Breast epithelium (tissue), 4 donors: ENCODE results near the gene ROR2. TPM values are rescaled to one million over a fixed set of nuclear protein-coding genes. Genes with fewer than 3 reads are reported as not detected.

Experiments
- DNase-seq, 2 donors: peaks; one replicate each; pipeline ENCODE4 v3.0.0-alpha.2; 2019; ENCODE audit warnings: low spot score in 2 of 2
- H3K27ac ChIP-seq, 2 donors: fragments of 200-600 bp; sonication (generic) in 1 of 2; one replicate each; pipeline ENCODE4 v1.5.1; 2016 to 2019; ENCODE audit warnings: mild to moderate bottlenecking in 1 of 2
- H3K27me3 ChIP-seq, 2 donors: fragments of 200-600 bp; sonication (generic) in 1 of 2; one replicate each; pipeline versions ENCODE4 v1.5.1 to v1.6.0; 2017 to 2019; ENCODE audit warnings: control low read depth in 1 of 2, mild to moderate bottlenecking in 1 of 2
- H3K36me3 ChIP-seq: fragments of 200-600 bp; one replicate; pipeline ENCODE4 v1.5.1; 2019
- H3K4me1 ChIP-seq, 2 donors: fragments of 200-600 bp; sonication (generic); one replicate each; pipeline ENCODE4 v1.5.1; 2016 to 2019; ENCODE audit warnings: control low read depth in 1 of 2
- H3K4me3 ChIP-seq, 3 donors: fragments of 200-600 bp; sonication (generic); 1 replicate in 2 of 3; 2 replicates in 1 of 3; pipeline ENCODE4 v1.5.1; 2016 to 2019; ENCODE audit warnings: mild to moderate bottlenecking in 3 of 3, moderate library complexity in 2 of 3
- H3K9me3 ChIP-seq, 2 donors: fragments of 200-600 bp; sonication (generic) in 1 of 2; one replicate each; pipeline ENCODE4 v1.5.1; 2016 to 2019; ENCODE audit warnings: control low read depth in 1 of 2
- CTCF ChIP-seq, 3 donors: fragments of 450-650 bp; IDR thresholded peaks; one replicate each; pipeline ENCODE4 v1.5.1; 2016 to 2017; ENCODE audit warnings: antibody characterized with exemption in 3 of 3, mild to moderate bottlenecking in 3 of 3, moderate library complexity in 3 of 3
- POLR2A ChIP-seq: fragments of 450-650 bp; IDR thresholded peaks from one replicate; pipeline ENCODE4 v1.6.1; 2016; ENCODE audit warnings: antibody characterized with exemption, mild to moderate bottlenecking, moderate library complexity
- POLR2AphosphoS5 ChIP-seq, 3 donors: sonication (generic); formaldehyde crosslinking; IDR thresholded peaks; one replicate each; pipeline ENCODE4 v1.6.1; 2017; ENCODE audit warnings: antibody characterized with exemption in 3 of 3
- intact Hi-C: fragments of 100-400 bp; cut with DNase I; formaldehyde crosslinking; loops from one replicate; pipeline ENCODE4 v1.15.1; 2023; ENCODE audit warnings: low total_unique reads
- total RNA-seq, 3 donors: library from RNA; depleted of rRNA; stranded (reverse); fragments of >200 nt; gene quantifications; one replicate each; pipeline ENCODE4 v1.1.0, GENCODE V29; 2016

ROR2 gene
- total RNA-seq, 3 donors from 2014 or later, result 2.1 to 25.6 (median 10.2) TPM

GRCh38 chr9:91820126-91820750 lies 129.8 kb downstream of the ROR2 start:
- Histone ChIP-seq H3K4me1 (no peaks in the 10 kb centered on the region), H3K27me3 (no peaks in the 10 kb centered on the region), H3K9me3 (peaks cover 0 to 3% of the 10 kb centered on the region in 2 donors), H3K4me3 (no peak overlapping the region), H3K36me3 (no peaks in the 10 kb centered on the region), H3K27ac (no peak overlapping the region)
- intact Hi-C loops, result no loop called here
- no peak for DNase-seq
- TF ChIP-seq POLR2AphosphoS5 (IDR thresholded peaks at IDR 0.05) (no peak), CTCF (IDR thresholded peaks at IDR 0.05) (no peak), POLR2A (no peak)

- TF ChIP-seq POLR2AphosphoS5 (IDR thresholded peaks at IDR 0.05), result no peak
- TF ChIP-seq POLR2A, result no peak
- no peak for TF ChIP-seq CTCF (IDR thresholded peaks at IDR 0.05)
- Histone ChIP-seq H3K4me3 (no peak overlapping the region), H3K36me3 (no peaks in the 10 kb centered on the region), H3K9me3 (peaks cover 0 to 3% of the 10 kb centered on the region in 2 donors), H3K4me1 (no peaks in the 10 kb centered on the region), H3K27me3 (no peaks in the 10 kb centered on the region), H3K27ac (peak overlapping the region; percentile 19 to 90)
- intact Hi-C loops, result no loop called here
- DNase-seq, result no peak
Measured at GRCh38 chr9:91818647-91819403, 131.2 kb downstream of the ROR2 start.

DNA sequence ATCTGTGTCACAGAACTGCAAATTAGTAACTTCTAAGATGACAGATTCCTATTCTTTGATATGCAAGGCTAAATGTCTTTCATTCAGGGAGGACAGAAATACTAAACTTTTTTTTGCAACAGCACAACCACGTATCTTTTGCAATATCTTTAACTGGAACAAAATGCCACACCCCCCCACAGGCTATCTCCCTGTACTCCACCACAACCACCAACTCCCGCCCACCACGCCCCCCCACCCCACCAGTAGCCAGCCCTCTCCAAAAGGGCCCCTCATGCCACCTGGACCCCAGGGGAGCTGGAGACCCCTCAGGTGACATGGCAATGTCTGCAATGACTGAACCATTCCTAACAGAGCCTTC lies 131.8 kb downstream of the ROR2 start:
- intact Hi-C loops, result no loop called here
- Histone ChIP-seq H3K4me3 (peak overlapping the region in 2 of 3 donors; percentile 13 to 43), H3K27ac (peak overlapping the region; percentile 19 to 90), H3K36me3 (no peaks in the 10 kb centered on the region), H3K9me3 (peaks cover 0 to 3% of the 10 kb centered on the region in 2 donors), H3K27me3 (no peaks in the 10 kb centered on the region), H3K4me1 (no peaks in the 10 kb centered on the region)
- DNase-seq, result no peak
- TF ChIP-seq POLR2A (no peak), CTCF (IDR thresholded peaks at IDR 0.05) (no peak), POLR2AphosphoS5 (IDR thresholded peaks at IDR 0.05) (no peak)

GRCh38 chr9:91817493-91818224 lies 132.4 kb downstream of the ROR2 start:
- H3K4me3 ChIP-seq, result peak overlapping the region in 2 of 3 donors; percentile 13 to 43
- DNase-seq, result no peak
- peak overlapping the region; percentile 73 to 90 for H3K27ac ChIP-seq
- no peaks in the 10 kb centered on the region for H3K36me3 ChIP-seq
- peaks cover 0 to 3% of the 10 kb centered on the region in 2 donors for H3K9me3 ChIP-seq
- TF ChIP-seq POLR2A (no peak), POLR2AphosphoS5 (IDR thresholded peaks at IDR 0.05) (peak in 2 of 3 donors; percentile 30 to 48), CTCF (IDR thresholded peaks at IDR 0.05) (no peak)
- no peaks in the 10 kb centered on the region for H3K27me3 ChIP-seq
- intact Hi-C loops, result no loop called here
- no peaks in the 10 kb centered on the region for H3K4me1 ChIP-seq
